Measurements from ENCODE around the gene GALNT11.

The GALNT11 gene

GRCh38 chr7:152161171-152161570 lies 135.7 kb downstream of the GALNT11 start:
- no peak for DNase-seq

DNA sequence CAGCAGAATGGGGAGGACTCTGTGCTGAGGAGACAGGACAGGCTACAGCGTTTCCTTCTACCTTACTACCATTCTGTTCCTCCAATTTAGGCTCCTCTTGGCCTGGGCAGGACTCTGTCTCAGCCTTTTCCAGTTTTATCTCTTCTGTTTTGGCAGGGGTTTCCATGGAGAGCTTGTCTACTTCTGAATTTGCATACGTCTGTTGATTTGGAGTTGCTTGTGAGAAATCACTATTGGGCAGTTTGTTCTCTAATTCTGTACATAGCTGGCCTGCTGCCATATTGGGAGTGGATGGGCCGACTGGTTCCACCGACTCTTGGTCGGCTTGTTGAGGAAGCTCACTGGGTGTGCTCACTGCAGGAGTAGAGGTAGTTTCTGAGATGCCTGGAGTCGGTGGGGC lies 136.8 kb downstream of the GALNT11 start:
- DNase-seq: no peak
